Measurements from ENCODE around the gene PDZD2. TPM values are rescaled to one million over a fixed set of nuclear protein-coding genes. Genes with fewer than 3 reads are reported as not detected.
A peak's percentile ranks its signal among the peaks of the same experiment; 100 is the strongest.

The PDZD2 gene
- total and polyA plus RNA-seq, 7 donors, result 1.2 to 11.7 (median 7.1) TPM

GRCh38 chr5:32123889-32124676, 485.2 kb downstream of the PDZD2 start:
- H3K4me3 ChIP-seq, result no peak overlapping the region
- TF ChIP-seq POLR2AphosphoS5 (IDR thresholded peaks at IDR 0.05) (peak in 1 of 4 donors; percentile 13), CTCF (IDR thresholded peaks at IDR 0.05) (no peak), EP300 (IDR thresholded peaks at IDR 0.05) (no peak), POLR2A (IDR thresholded peaks at IDR 0.05) (no peak)
- no peaks in the 10 kb centered on the region for H3K27me3 ChIP-seq
- peaks cover 0 to 60% (median 38%) of the 10 kb centered on the region in 4 donors for H3K4me1 ChIP-seq
- 80 to 86% methylated on average over 6 of the region's 6 CpGs for WGBS, 2 donors
- H3K27ac ChIP-seq, result no peak overlapping the region
- intact Hi-C loops (cut with DNase I), result no loop called here
- H3K36me3 ChIP-seq, result peaks cover 0 to 74% (median 16%) of the 10 kb centered on the region in 4 donors
- no peaks in the 10 kb centered on the region for H3K9me3 ChIP-seq
- no peak for DNase-seq

GRCh38 chr5:32126691-32127090, 487.8 kb downstream of the PDZD2 start:
- intact Hi-C loops (cut with DNase I), result no loop called here
- H3K36me3 ChIP-seq, result peaks cover 0 to 52% (median 5%) of the 10 kb centered on the region in 4 donors
- no peak overlapping the region for H3K27ac ChIP-seq
- 63 to 69% methylated on average over 1 of the region's 1 CpG for WGBS, 2 donors
- no peak for TF ChIP-seq POLR2AphosphoS5 (IDR thresholded peaks at IDR 0.05)
- no peak for TF ChIP-seq POLR2A (IDR thresholded peaks at IDR 0.05)
- TF ChIP-seq EP300 (IDR thresholded peaks at IDR 0.05), result no peak
- TF ChIP-seq CTCF (IDR thresholded peaks at IDR 0.05), result no peak
- H3K9me3 ChIP-seq, result no peaks in the 10 kb centered on the region
- H3K27me3 ChIP-seq, result no peaks in the 10 kb centered on the region
- H3K4me1 ChIP-seq, result peaks cover 0 to 84% (median 58%) of the 10 kb centered on the region in 4 donors
- DNase-seq, result no peak
- no peak overlapping the region for H3K4me3 ChIP-seq

- Histone ChIP-seq H3K27me3 (no peaks in the 10 kb centered on the region), H3K36me3 (peaks cover 0 to 44% (median 5%) of the 10 kb centered on the region in 4 donors), H3K4me1 (peaks cover 0 to 92% (median 63%) of the 10 kb centered on the region in 4 donors), H3K4me3 (no peak overlapping the region), H3K27ac (peak overlapping the region in 3 of 4 donors; percentile 17 to 63 (median 57)), H3K9me3 (no peaks in the 10 kb centered on the region)
- DNase-seq, result no peak
- WGBS, 2 donors, result 77 to 82% methylated on average over 3 of the region's 3 CpGs
- no peak for TF ChIP-seq CTCF (IDR thresholded peaks at IDR 0.05)
- no peak for TF ChIP-seq POLR2AphosphoS5 (IDR thresholded peaks at IDR 0.05)
- TF ChIP-seq POLR2A (IDR thresholded peaks at IDR 0.05), result no peak
- no peak for TF ChIP-seq EP300 (IDR thresholded peaks at IDR 0.05)
- intact Hi-C loops (cut with DNase I), result no loop called here
These were observed 488.8 kb downstream of the PDZD2 start for GRCh38 chr5:32127711-32128110.

GRCh38 chr5:32129074-32129598, 490.2 kb downstream of the PDZD2 start:
- H3K4me1 ChIP-seq, result peaks cover 0 to 88% (median 59%) of the 10 kb centered on the region in 4 donors
- no peaks in the 10 kb centered on the region for H3K27me3 ChIP-seq
- H3K9me3 ChIP-seq, result no peaks in the 10 kb centered on the region
- intact Hi-C loops (cut with DNase I), result no loop called here
- 84 to 86% methylated on average over 7 of the region's 7 CpGs for WGBS, 2 donors
- peaks cover 0 to 42% (median 6%) of the 10 kb centered on the region in 4 donors for H3K36me3 ChIP-seq
- DNase-seq, result no peak
- TF ChIP-seq POLR2AphosphoS5 (IDR thresholded peaks at IDR 0.05) (no peak), CTCF (IDR thresholded peaks at IDR 0.05) (no peak), EP300 (IDR thresholded peaks at IDR 0.05) (no peak), POLR2A (IDR thresholded peaks at IDR 0.05) (no peak)
- peak overlapping the region in 3 of 4 donors; percentile 41 to 63 (median 57) for H3K27ac ChIP-seq
- no peak overlapping the region for H3K4me3 ChIP-seq

All from sigmoid colon (tissue), 7 donors.